ENCODE data around the gene MATK. TPM values are rescaled to one million over a fixed set of nuclear protein-coding genes. Genes with fewer than 3 reads are reported as not detected.

MATK gene
- total RNA-seq, 4 donors from 2014 or later, result 2.1 to 5.8 (median 3.3) TPM

DNA sequence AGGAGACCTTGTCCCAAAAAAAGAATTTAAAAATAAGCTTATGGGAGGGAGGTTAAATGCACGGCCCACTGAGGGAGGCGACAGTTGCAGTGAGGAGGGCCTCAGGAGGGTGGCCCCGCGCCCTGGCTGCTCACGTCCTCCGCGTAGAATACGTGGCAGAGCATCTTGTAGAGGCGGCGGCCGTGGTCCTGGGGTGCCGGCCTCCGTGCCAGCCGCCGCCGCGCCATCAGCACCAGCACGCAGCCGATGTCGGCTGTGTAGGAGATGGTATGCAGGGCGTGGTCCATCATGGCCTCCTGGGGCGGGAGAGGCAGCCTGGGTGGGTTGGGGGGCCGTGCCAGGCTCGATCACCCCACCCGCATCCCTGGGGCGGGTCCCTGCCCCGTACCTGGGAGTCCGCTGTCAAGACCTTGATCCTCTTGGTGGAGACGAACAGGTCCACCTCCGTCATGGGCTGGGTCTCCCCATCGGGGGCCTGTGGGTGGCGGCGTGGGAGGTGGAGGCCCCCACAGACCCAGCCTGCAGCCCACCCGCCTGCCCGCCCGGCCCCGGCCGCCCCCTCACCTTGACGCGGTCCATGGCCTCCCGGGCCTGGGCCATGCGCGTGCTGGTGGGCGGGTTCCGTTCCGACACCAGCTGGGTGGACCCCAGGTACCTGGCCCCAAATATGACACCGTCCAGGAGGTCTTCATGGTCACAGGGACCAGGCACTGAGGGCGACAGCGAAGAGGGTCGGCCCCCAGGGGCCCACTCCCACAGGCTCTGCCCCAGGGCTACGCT lies 32.4 kb downstream of the MATK start:
- no peak for DNase-seq (ENCODE audit: low spot score in 2 of 2)
- no peak overlapping the region for H3K4me3 ChIP-seq (ENCODE audit: low read depth, poor library complexity, severe bottlenecking)
- TF ChIP-seq, protein P1, sequence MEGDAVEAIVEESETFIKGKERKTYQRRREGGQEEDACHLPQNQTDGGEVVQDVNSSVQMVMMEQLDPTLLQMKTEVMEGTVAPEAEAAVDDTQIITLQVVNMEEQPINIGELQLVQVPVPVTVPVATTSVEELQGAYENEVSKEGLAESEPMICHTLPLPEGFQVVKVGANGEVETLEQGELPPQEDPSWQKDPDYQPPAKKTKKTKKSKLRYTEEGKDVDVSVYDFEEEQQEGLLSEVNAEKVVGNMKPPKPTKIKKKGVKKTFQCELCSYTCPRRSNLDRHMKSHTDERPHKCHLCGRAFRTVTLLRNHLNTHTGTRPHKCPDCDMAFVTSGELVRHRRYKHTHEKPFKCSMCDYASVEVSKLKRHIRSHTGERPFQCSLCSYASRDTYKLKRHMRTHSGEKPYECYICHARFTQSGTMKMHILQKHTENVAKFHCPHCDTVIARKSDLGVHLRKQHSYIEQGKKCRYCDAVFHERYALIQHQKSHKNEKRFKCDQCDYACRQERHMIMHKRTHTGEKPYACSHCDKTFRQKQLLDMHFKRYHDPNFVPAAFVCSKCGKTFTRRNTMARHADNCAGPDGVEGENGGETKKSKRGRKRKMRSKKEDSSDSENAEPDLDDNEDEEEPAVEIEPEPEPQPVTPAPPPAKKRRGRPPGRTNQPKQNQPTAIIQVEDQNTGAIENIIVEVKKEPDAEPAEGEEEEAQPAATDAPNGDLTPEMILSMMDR (IDR thresholded peaks at IDR 0.05), result no peak
- TF ChIP-seq POLR2A (IDR thresholded peaks at IDR 0.05), result no peak
- intact Hi-C loops (cut with DNase I; ENCODE audit: low total_unique reads), result no loop called here
- 92 to 96% methylated on average over 27 to 39 of the region's 51 CpGs for WGBS, 2 donors

DNA sequence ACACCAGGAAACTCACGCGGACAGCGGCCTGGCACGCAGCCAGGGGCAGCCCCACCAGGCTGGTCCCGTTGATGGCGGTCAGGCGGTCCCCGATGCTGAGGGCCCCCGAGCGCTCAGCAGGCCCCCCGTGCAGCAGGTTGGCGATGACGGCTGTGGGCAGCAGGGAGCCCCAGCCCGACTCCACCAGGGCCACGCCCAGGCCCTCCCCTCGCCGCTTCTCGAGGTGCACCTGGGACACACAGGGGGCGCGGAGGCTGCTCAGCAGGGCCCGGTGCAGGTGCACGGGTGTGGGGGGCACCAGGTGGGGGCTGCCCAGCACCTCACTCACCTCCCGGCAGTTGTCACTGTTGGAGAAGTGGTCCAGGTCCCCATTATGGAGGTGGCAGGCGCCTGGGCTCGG lies 33.7 kb downstream of the MATK start:
- intact Hi-C loops (cut with DNase I; ENCODE audit: low total_unique reads), result no loop called here
- H3K4me3 ChIP-seq (ENCODE audit: low read depth, poor library complexity, severe bottlenecking), result no peak overlapping the region
- DNase-seq (ENCODE audit: low spot score in 2 of 2), result no peak
- TF ChIP-seq, protein P1 (IDR thresholded peaks at IDR 0.05), result no peak
- TF ChIP-seq POLR2A (IDR thresholded peaks at IDR 0.05), result no peak
- 82 to 94% methylated on average over 8 to 25 of the region's 25 CpGs for WGBS, 2 donors

DNA sequence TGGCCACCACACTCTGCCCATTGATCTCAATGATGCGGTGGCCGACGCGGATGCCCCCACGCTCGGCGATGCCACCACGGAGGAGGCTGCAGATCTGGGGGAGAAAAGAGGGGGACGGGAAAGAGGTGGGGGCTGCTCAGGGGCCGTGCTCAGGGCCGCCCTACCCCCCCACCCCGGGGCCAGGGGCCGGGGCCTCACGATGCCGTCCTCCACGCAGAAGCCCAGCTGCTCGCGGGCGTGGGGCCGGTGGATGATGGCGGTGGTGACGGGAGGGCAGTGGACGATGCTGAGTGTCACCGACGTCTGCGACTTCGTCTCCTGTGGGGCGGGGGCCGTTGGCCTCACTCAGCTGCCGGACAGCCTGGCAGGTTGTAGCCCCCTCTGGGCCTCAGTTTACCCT lies 34.9 kb downstream of the MATK start:
- H3K4me3 ChIP-seq (ENCODE audit: low read depth, poor library complexity, severe bottlenecking), result no peak overlapping the region
- WGBS, 2 donors, result 92 to 94% methylated on average over 27 to 29 of the region's 30 CpGs
- intact Hi-C loops (cut with DNase I; ENCODE audit: low total_unique reads), result no loop called here
- TF ChIP-seq, protein P1 (IDR thresholded peaks at IDR 0.05), result no peak
- TF ChIP-seq POLR2A (IDR thresholded peaks at IDR 0.05), result no peak
- DNase-seq (ENCODE audit: low spot score in 2 of 2), result no peak

DNA sequence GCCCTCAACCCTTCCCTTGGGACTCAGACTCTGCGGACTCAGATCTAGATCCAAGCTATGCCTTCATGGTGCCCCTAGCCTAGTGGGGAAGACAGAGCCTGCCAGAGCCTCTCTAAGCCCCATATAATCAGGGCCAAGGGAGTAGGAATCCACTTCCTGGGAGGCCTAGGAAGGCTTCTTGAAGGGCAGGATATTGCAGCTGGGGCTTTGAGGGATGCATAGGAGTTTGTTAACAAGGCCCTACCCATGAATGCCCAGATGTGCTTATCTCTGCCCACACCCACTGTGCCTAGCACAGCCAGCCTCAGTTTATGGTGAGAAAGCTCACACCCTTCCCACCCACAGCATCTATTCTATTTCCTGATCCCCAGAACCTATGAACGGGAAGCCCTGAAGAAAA lies 36.0 kb downstream of the MATK start:
- WGBS, 2 donors, result 93 to 98% methylated on average over 2 of the region's 2 CpGs
- H3K4me3 ChIP-seq (ENCODE audit: low read depth, poor library complexity, severe bottlenecking), result no peak overlapping the region
- intact Hi-C loops (cut with DNase I; ENCODE audit: low total_unique reads), result no loop called here
- DNase-seq (ENCODE audit: low spot score in 2 of 2), result no peak
- TF ChIP-seq POLR2A (IDR thresholded peaks at IDR 0.05), result no peak
- TF ChIP-seq, protein P1 (IDR thresholded peaks at IDR 0.05), result no peak

DNA sequence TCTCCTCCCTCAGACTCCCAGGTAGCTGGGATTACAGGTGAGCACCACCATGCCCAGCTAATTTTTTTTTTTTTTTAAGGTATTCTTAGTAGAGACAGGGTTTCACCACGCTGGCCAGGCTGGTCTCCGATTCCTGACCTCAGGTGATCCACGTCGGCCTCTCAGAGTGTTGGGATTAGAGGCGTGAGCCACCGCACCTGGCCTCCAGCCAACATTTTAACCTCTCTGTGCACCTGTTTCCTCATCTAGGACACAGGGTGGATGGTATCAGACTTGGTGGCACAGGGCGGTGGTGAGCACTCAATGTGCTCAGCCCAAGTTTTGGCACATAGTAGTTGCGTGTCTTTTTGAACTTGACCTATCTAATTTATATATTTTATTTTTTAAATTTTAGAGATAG lies 37.2 kb downstream of the MATK start:
- intact Hi-C loops (cut with DNase I; ENCODE audit: low total_unique reads), result no loop called here
- H3K4me3 ChIP-seq (ENCODE audit: low read depth, poor library complexity, severe bottlenecking), result no peak overlapping the region
- DNase-seq (ENCODE audit: low spot score in 2 of 2), result no peak
- TF ChIP-seq, protein P1 (IDR thresholded peaks at IDR 0.05), result no peak
- TF ChIP-seq POLR2A (IDR thresholded peaks at IDR 0.05), result no peak
- WGBS, 2 donors, result 77 to 81% methylated on average over 8 of the region's 8 CpGs
